HCT116 (cell line): ENCODE measurements around the gene S100A12.

Experiments
- ATF3 ChIP-seq: IDR thresholded peaks from 2 replicates; pipeline ENCODE4 v1.6.1; 2012
- CTCF ChIP-seq, 3 experiments: fragments of 200-600 bp in 1 of 3; sonication (generic) in 1 of 3; IDR thresholded peaks in 2 of 3; conservative IDR thresholded peaks in 1 of 3; 2 replicates each; pipeline ENCODE4 v1.5.1; 2012 to 2017; ENCODE audit warnings: low read depth in 2 of 3, low read length in 2 of 3, antibody characterized with exemption in 1 of 3, borderline replicate concordance in 1 of 3, control low read depth in 1 of 3, mild to moderate bottlenecking in 1 of 3, mixed read lengths in 1 of 3, mixed run types in 1 of 3, moderate library complexity in 1 of 3; ENCODE audit not compliant: insufficient read depth in 1 of 3
- EGR1 ChIP-seq: IDR thresholded peaks from 2 replicates; pipeline ENCODE4 v1.6.1; 2012; ENCODE audit warnings: low read depth
- ELF1 ChIP-seq: IDR thresholded peaks from 2 replicates; pipeline ENCODE4 v1.6.1; 2012; ENCODE audit warnings: low read depth, borderline replicate concordance
- EZH2phosphoT487 ChIP-seq: fragments of 200-600 bp; IDR thresholded peaks from 2 replicates; pipeline ENCODE4 v1.6.1; 2018; ENCODE audit warnings: antibody characterized with exemption, borderline replicate concordance
- JUND ChIP-seq: IDR thresholded peaks from 2 replicates; pipeline ENCODE4 v1.6.1; 2012
- MAX ChIP-seq: IDR thresholded peaks from 2 replicates; pipeline ENCODE4 v1.6.1; 2012
- POLR2A ChIP-seq: IDR thresholded peaks from 2 replicates; pipeline ENCODE4 v1.7.0; 2011; ENCODE audit warnings: borderline replicate concordance; ENCODE audit not compliant: insufficient read depth, insufficient read length; ENCODE audit errors: extremely low read depth
- POLR2AphosphoS5 ChIP-seq: IDR thresholded peaks from 2 replicates; pipeline ENCODE4 v1.6.1; 2011; ENCODE audit warnings: mild to moderate bottlenecking, low read depth, low read length, moderate library complexity
- REST ChIP-seq: IDR thresholded peaks from 2 replicates; pipeline ENCODE4 v1.6.1; 2012; ENCODE audit warnings: low read depth
- SIN3A ChIP-seq: IDR thresholded peaks from 2 replicates; pipeline ENCODE4 v1.6.1; 2012; ENCODE audit warnings: low read depth
- ZFX ChIP-seq: fragments of 450-650 bp; IDR thresholded peaks from 2 replicates; pipeline ENCODE4 v1.6.1; 2017
- ZNF274 ChIP-seq: fragments of 200-500 bp; sonication (Bioruptor generic); IDR thresholded peaks from 2 replicates; pipeline ENCODE4 v1.6.1; 2014; ENCODE audit warnings: mild to moderate bottlenecking, low read depth, low read length, inconsistent platforms

- no peak for TF ChIP-seq ZFX
- TF ChIP-seq CTCF (IDR thresholded peaks at IDR 0.05 in 2 of 3, conservative IDR thresholded peaks at IDR 0.05 in 1 of 3; ENCODE audit: borderline replicate concordance in 1 of 3, insufficient read depth in 1 of 3, low read depth in 2 of 3, low read length in 2 of 3), result no peak
- no peak for TF ChIP-seq POLR2A
- TF ChIP-seq ELF1, result no peak
- no peak for TF ChIP-seq ZNF274
- no peak for TF ChIP-seq MAX
- TF ChIP-seq POLR2AphosphoS5, result no peak
- TF ChIP-seq REST, result no peak
- TF ChIP-seq SIN3A, result no peak
- no peak for TF ChIP-seq EZH2phosphoT487
- no peak for TF ChIP-seq JUND
- TF ChIP-seq ATF3, result no peak
- TF ChIP-seq EGR1, result no peak
These were observed 40.6 kb upstream of the S100A12 start, which contains the start of gene S100A7A for GRCh38 chr1:153415850-153416570.
